HPDE6-E6E7 (cell line): ENCODE results near the gene PRR19.

Experiments
- DNase-seq: peaks from one replicate; pipeline ENCODE4 v3.0.0; 2011; ENCODE audit warnings: missing footprints; ENCODE audit errors: extremely low spot score

PRR19 gene

GRCh38 chr19:42349378-42350107 lies 47.6 kb downstream of the PRR19 start:
- no peak for DNase-seq

GRCh38 chr19:42350417-42350816 lies 48.5 kb downstream of the PRR19 start:
- no peak for DNase-seq

GRCh38 chr19:42351079-42351735 lies 49.3 kb downstream of the PRR19 start:
- DNase-seq = no peak

GRCh38 chr19:42352301-42353259 lies 50.6 kb downstream of the PRR19 start:
- no peak for DNase-seq

DNA sequence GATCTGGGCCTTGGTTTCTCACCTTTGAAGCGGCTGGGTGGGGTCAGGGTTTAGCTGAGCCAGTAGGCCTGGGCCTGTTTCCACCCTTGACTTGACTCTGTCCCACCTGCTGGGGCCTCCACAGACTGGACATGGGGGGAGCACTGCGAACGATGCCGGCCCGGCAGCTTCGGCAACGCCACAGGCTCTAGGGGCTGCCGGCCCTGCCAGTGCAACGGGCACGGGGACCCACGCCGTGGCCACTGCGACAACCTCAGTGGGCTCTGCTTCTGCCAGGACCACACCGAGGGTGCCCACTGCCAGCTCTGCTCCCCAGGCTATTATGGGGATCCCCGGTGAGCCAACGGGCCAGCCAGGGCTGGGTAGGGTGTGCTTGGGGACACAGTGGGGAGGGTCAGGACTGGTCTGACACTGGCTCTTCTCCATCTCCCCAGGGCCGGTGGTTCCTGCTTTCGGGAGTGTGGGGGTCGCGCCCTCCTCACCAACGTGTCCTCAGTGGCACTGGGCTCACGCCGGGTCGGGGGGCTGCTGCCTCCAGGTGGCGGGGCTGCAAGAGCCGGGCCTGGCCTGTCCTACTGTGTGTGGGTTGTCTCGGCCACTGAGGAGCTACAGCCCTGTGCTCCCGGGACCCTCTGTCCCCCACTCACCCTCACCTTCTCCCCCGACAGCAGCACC lies 51.5 kb downstream of the PRR19 start:
- DNase-seq = no peak

DNA sequence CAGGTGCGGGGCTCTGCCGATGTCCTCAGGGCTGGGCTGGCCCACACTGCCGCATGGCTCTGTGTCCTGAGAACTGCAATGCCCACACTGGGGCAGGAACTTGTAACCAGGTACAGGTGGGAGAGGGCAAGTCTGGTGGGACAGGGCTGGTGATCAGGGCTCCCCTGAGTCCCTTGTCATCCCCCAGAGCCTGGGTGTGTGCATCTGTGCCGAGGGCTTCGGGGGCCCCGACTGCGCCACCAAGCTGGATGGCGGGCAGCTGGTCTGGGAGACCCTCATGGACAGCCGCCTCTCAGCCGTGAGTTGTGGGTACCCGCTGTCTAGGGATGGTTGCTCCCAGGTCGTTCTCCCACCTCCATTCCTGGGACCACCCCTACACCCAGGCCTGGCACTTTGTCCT lies 54.0 kb downstream of the PRR19 start:
- DNase-seq = no peak

DNA sequence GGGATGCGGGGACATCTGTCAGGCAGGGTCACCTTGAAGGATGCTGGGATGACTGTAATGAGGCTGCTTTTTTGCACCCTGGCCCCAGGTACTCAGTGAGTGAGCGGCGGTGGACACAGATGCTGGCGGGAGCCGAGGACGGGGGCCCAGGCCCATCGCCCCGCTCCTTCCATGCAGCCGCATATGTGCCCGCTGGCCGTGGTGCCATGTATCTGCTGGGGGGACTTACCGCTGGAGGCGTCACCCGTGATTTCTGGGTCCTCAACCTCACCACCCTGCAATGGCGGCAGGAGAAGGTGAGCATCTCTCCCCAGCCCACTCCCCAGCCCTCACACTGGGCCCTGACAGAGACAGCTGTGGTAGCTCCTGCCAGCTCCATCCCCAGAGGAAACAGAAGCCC lies 54.8 kb downstream of the PRR19 start:
- no peak for DNase-seq

DNA sequence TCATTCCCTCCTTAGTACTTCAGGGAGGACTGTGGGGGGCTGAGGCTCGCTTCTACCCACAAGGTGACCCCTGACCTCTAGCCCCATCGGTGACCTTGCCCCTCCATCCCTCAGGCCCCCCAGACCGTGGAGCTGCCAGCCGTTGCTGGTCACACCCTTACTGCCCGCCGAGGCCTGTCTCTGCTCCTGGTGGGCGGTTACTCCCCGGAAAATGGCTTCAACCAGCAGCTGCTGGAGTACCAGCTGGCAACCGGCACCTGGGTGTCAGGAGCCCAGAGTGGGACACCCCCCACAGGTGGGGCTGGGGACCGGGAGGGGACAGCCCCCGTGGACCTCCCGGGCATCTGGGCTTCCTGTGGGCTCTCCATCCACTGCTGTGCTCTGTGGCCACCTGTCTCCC lies 55.4 kb downstream of the PRR19 start:
- no peak for DNase-seq
